GM19193 (cell line): Measurements from ENCODE around the gene SPRR2D.

Experiments
- POLR2A ChIP-seq: IDR thresholded peaks from 4 replicates; pipeline ENCODE4 v1.6.1; 2011; ENCODE audit not compliant: insufficient read depth, insufficient read length; ENCODE audit errors: extremely low read depth

The SPRR2D gene

GRCh38 chr1:153040950-153041631 lies at the start of gene SPRR2D:
Gene SPRR2D, minus strand, starts transcription at chr1:153041120. Its CDS starts 774 bp downstream, at chr1:153040346.
- TF ChIP-seq POLR2A: no peak

GRCh38 chr1:153087652-153088051 lies 46.7 kb upstream of the SPRR2D start:
- no peak for TF ChIP-seq POLR2A

DNA sequence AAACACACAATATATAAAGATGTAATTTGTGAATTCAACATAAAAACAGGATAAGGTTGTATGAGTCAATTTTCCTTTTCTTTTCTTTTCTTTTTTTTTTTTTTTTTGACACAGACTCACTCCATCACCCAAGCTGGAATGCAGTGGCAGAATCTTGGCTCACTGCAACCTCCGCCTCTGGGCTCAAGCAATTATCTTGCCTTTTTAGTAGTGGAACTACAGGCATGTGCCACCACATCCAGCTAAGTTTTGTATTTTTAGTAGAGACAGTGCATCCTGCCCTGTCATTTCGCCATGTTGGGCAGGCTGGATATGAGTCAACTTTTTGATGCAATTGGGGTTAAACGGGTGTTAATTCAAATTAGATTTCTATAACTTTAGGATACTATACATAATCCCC lies 40.8 kb upstream of the SPRR2D start:
- no peak for TF ChIP-seq POLR2A

DNA sequence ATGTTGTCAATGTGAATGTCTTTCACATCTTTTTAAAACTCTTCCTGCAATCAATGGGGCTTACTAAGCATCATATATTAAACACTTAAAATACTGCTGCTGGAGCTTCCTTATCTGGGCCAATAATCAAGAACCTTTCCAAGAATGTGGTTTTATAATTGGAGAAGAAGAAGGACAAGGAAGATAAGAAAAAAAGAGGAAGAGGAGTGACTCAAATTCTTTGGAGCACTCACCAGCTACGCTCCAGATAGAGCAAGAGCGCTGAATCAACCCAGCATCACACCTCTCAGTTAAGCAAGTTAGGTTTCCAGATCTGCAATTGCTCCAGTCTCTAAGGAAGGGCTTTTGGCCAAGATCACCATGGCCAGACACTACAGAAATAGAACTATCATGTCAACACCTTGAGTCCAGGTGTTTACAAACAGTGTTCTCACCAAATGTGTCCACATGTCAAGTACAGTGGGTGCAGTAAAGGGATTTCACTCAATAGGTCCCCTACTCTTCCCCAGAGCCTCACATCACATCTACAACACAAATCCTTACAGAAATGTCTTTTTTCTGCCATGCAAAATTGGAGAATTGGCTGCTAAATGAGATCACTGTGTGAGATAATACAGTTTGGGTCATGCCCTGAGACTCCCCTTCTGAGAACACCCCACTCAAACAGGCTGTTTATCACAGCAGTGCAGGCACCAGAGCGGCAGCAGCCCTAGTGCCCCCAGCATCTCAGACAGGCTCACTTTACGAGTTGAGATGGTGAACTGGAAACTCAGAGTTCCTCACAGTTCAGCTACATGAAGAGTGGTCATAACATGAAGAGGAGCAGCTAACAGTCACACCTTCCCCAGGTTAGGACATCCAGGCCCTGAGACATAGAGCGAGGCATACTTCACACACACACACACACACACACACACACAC lies 32.1 kb upstream of the SPRR2D start:
- no peak for TF ChIP-seq POLR2A

GRCh38 chr1:153071511-153071910 lies 30.6 kb upstream of the SPRR2D start, which contains the start of gene SPRR2B:
Gene SPRR2B, minus strand, starts transcription at chr1:153071611. Its CDS starts 772 bp downstream, at chr1:153070839.
- no peak for TF ChIP-seq POLR2A

DNA sequence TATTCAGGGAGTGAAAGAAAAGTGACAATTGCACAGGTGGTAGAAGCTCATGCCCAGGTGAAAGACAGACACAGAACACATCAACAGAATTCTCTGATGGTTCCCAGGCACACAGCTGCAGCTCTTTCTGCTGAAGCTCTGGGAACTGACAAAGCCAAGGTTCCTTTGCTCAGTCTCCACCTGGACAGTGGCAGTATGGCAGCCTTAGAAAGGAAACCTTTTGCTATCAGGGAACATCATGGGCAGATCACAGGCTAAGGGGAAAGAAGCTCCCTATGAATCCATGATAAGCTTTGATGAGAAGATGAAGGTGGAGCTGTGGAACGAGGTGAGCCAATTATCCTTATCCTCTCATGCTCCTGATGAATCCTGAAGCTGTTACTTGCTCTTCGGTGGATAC lies 29.3 kb upstream of the SPRR2D start:
- TF ChIP-seq POLR2A: no peak

DNA sequence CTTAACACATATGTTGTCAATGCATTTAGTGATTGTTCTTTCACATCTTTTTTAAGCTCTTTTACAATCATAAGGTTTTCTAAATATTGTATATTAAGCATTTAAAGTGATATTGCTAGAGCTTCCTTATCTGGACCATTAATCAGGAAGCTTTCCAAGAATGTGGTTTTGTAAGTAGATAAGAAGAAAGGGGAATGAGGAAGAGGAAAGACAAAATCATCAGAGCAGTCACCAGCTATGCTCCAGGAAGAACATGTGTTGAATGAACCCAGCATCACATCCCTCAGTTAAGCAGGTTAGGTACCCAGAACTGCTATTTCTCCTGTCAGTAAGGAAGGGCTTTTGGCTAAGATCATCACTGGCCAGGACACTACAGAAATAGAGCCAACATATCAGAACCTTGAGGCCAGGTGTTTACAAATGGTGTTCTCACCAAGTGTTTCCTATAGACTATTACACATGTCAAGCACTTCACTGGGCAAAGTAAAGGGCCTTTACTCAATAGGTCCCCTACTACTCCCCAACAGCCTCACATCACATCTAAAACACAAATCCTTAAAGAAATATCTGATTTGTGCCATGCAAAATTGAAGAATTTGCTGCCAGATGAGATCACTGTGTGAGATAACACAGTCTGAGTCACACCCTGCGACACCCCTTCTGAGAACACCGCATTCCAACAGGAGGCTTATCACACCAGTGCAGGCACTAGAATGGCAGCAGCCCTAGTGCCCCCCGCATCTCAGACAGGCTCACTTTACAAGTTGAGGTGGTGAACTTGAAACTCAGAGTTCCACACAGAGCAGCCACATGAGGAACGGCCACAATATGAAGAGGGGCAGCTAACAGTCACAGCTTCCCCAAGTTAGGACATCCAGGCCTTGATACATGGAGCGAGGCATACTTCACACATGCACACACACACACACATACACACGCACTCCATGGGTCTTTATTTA lies 18.2 kb upstream of the SPRR2D start:
- TF ChIP-seq POLR2A: no peak

DNA sequence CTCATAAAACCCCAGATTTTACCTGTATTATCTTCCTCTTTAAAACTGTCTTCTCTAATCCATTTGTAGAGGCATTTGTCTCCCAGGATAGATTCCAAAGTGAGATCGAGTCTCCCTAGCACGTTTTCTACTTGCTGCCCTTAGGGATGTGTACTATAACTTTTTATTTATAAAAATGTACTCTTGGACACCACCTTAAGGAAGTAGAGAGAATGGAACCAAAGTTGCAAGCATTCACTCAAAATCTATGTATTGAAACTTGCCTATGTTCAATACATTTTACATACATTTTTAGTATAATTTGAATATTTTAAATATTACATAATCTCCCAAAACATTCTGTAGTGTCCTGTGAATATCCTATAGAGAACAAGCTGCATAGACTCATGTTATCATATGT lies 17.2 kb upstream of the SPRR2D start:
- TF ChIP-seq POLR2A: no peak

- TF ChIP-seq POLR2A: no peak
Measured at GRCh38 chr1:153057375-153057774, 16.5 kb upstream of the SPRR2D start, which contains the start of gene SPRR2A. Gene SPRR2A, minus strand, starts transcription at chr1:153057512. Its CDS starts 777 bp downstream, at chr1:153056735.

DNA sequence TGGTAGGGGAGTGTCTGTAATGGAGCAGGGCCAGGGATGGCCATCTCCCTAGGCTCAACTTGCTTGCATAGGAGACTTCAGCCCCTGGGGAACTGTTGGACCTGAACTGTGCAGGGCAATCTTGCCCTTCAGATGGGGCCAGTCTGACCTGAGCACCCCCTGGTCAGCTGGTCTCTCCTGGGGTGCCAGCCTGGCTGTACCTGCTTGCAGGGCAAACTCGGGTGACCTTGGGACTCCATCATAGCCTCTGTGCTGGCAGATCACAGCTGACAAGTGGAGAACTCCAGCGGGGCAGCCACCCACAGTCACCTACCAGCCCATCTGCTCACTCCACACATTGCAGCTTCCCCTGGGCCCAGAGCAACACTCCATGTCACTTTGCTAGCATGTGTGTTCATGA lies 8.3 kb upstream of the SPRR2D start:
- TF ChIP-seq POLR2A: no peak

- no peak for TF ChIP-seq POLR2A
Measured at GRCh38 chr1:153035211-153035610, 5.7 kb downstream of the SPRR2D start.

- no peak for TF ChIP-seq POLR2A
Measured at GRCh38 chr1:153032677-153033308, 8.1 kb downstream of the SPRR2D start.

- TF ChIP-seq POLR2A: no peak
Measured at GRCh38 chr1:153032073-153032472, 8.8 kb downstream of the SPRR2D start.

- no peak for TF ChIP-seq POLR2A
Measured at GRCh38 chr1:153030895-153031294, 10.0 kb downstream of the SPRR2D start, which contains the start of gene SPRR1B. Gene SPRR1B, plus strand, starts transcription at chr1:153031203. Its CDS starts 1,143 bp downstream, at chr1:153032346.

DNA sequence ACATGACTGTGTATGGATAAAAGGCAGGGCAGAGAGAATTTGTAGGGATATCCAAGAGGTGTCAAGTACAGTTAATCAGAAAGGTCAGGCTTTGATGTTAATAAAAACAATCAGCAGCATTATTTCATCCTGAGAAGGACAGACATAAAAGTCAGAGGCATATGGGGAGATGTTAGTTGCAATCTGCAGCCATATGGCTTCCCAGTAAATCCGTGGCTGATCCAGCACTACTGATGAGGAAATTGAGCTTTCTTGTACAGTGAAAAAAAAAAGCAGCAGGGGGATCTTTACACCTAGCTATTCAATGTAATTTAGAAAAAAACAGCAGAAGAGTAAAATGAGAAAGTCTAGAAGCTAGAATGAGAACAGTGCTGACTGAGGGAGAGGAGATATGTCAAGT lies 12.2 kb downstream of the SPRR2D start:
- TF ChIP-seq POLR2A: no peak

DNA sequence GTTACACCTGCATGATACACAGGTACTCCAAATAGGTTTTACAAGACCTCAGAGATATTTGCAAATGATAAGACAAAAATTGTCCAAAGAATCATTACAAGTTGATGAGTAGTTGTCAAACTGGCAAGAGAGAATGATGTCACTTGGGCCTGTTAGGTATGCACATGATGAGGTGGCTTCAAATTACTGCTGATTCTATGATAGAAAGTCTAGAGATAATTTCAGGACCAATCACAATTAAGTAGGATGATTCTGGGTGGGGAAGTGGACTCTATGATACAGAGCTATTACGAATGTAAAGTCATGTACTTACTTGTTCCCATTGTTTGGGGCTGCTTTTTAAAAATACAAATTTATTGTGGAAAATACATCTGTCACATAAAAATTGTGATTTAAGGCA lies 15.1 kb downstream of the SPRR2D start:
- TF ChIP-seq POLR2A: no peak
